Measurements from ENCODE around the gene LCNL1.

DNA sequence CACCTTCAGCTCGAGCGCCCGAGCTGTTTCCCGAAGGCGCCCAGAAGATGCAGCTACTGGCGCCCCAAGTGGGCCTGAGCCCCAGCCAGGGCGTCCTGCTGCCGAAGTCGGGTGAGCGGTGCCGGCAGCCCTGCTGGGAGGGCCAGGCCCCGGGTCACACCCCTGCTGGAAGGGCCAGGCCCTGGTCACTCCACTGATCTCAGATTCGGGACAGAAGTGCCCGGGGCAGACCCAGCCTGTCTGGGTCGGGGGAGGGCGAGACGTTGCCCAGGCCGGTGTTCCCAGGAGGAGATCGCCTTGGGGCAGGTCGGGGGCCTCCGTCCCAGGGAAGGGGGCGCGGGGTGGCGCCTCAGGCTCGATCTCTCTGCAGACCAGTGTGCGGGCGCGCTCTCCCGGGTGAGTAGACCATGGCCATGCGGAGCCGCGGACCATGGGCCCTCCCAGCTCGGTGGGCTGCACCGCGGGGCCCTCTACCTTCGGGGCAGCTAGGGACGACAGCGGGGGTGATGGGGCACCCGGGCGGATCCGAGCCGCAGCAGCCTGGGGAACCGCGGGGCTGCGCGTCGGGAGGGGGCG is 2.3 kb downstream of the LCNL1 start:
- TF ChIP-seq, protein P1, sequence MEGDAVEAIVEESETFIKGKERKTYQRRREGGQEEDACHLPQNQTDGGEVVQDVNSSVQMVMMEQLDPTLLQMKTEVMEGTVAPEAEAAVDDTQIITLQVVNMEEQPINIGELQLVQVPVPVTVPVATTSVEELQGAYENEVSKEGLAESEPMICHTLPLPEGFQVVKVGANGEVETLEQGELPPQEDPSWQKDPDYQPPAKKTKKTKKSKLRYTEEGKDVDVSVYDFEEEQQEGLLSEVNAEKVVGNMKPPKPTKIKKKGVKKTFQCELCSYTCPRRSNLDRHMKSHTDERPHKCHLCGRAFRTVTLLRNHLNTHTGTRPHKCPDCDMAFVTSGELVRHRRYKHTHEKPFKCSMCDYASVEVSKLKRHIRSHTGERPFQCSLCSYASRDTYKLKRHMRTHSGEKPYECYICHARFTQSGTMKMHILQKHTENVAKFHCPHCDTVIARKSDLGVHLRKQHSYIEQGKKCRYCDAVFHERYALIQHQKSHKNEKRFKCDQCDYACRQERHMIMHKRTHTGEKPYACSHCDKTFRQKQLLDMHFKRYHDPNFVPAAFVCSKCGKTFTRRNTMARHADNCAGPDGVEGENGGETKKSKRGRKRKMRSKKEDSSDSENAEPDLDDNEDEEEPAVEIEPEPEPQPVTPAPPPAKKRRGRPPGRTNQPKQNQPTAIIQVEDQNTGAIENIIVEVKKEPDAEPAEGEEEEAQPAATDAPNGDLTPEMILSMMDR (IDR thresholded peaks at IDR 0.05; ENCODE audit: low read depth, low read length, missing input control): no peak
- TF ChIP-seq TAF1 (conservative IDR thresholded peaks at IDR 0.05) (no peak), YY1 (IDR thresholded peaks at IDR 0.05) (no peak), RAD21 (IDR thresholded peaks at IDR 0.05) (no peak), EGR1 (IDR thresholded peaks at IDR 0.05; ENCODE audit: low read depth in 2 of 2) (no peak), FOXA1 (IDR thresholded peaks at IDR 0.05) (no peak), SP1 (IDR thresholded peaks at IDR 0.05) (no peak), GABPA (IDR thresholded peaks at IDR 0.05 in 1 of 2, conservative IDR thresholded peaks at IDR 0.05 in 1 of 2) (no peak)
- TF ChIP-seq, protein P2, sequence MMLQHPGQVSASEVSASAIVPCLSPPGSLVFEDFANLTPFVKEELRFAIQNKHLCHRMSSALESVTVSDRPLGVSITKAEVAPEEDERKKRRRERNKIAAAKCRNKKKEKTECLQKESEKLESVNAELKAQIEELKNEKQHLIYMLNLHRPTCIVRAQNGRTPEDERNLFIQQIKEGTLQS (IDR thresholded peaks at IDR 0.05): no peak
- TF ChIP-seq, protein P3, sequence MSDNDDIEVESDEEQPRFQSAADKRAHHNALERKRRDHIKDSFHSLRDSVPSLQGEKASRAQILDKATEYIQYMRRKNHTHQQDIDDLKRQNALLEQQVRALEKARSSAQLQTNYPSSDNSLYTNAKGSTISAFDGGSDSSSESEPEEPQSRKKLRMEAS (IDR thresholded peaks at IDR 0.05): no peak
- TF ChIP-seq, protein P4, sequence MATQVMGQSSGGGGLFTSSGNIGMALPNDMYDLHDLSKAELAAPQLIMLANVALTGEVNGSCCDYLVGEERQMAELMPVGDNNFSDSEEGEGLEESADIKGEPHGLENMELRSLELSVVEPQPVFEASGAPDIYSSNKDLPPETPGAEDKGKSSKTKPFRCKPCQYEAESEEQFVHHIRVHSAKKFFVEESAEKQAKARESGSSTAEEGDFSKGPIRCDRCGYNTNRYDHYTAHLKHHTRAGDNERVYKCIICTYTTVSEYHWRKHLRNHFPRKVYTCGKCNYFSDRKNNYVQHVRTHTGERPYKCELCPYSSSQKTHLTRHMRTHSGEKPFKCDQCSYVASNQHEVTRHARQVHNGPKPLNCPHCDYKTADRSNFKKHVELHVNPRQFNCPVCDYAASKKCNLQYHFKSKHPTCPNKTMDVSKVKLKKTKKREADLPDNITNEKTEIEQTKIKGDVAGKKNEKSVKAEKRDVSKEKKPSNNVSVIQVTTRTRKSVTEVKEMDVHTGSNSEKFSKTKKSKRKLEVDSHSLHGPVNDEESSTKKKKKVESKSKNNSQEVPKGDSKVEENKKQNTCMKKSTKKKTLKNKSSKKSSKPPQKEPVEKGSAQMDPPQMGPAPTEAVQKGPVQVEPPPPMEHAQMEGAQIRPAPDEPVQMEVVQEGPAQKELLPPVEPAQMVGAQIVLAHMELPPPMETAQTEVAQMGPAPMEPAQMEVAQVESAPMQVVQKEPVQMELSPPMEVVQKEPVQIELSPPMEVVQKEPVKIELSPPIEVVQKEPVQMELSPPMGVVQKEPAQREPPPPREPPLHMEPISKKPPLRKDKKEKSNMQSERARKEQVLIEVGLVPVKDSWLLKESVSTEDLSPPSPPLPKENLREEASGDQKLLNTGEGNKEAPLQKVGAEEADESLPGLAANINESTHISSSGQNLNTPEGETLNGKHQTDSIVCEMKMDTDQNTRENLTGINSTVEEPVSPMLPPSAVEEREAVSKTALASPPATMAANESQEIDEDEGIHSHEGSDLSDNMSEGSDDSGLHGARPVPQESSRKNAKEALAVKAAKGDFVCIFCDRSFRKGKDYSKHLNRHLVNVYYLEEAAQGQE (IDR thresholded peaks at IDR 0.05): no peak
